ENCODE measurements around the gene SMG9.

Gene SMG9

DNA sequence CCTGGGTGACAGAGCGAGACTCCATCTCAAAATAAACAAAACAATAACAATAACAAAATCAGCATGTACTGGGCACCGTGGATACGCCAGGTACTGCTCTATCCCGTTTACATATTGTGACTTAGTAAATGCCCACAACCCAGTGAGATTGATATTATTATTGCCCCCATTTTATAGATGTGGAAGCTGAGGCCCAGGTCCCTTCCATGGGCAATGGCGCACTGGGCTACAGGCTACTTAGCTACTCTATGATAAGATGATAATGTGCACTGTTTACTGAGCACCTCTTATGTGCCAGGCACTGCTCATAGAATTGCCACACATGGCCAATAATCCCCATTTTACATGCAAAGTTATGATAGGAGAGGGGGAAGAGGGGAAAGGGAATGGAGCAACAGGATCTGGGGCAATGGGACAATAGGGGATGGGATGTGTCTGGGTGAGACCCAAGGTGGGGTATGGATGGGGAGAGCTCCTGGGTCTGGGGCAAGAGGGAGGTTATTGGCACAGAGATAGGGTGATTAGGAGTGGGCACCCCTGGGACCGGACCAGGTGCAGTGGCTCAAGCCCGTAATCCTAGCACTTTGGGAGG, 20.6 kb upstream of the SMG9 start:
- TF ChIP-seq, protein P1, sequence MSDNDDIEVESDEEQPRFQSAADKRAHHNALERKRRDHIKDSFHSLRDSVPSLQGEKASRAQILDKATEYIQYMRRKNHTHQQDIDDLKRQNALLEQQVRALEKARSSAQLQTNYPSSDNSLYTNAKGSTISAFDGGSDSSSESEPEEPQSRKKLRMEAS (IDR thresholded peaks at IDR 0.05), result no peak
- no peak for TF ChIP-seq CREB1 (IDR thresholded peaks at IDR 0.05; ENCODE audit: low read depth)
- TF ChIP-seq, protein P2, sequence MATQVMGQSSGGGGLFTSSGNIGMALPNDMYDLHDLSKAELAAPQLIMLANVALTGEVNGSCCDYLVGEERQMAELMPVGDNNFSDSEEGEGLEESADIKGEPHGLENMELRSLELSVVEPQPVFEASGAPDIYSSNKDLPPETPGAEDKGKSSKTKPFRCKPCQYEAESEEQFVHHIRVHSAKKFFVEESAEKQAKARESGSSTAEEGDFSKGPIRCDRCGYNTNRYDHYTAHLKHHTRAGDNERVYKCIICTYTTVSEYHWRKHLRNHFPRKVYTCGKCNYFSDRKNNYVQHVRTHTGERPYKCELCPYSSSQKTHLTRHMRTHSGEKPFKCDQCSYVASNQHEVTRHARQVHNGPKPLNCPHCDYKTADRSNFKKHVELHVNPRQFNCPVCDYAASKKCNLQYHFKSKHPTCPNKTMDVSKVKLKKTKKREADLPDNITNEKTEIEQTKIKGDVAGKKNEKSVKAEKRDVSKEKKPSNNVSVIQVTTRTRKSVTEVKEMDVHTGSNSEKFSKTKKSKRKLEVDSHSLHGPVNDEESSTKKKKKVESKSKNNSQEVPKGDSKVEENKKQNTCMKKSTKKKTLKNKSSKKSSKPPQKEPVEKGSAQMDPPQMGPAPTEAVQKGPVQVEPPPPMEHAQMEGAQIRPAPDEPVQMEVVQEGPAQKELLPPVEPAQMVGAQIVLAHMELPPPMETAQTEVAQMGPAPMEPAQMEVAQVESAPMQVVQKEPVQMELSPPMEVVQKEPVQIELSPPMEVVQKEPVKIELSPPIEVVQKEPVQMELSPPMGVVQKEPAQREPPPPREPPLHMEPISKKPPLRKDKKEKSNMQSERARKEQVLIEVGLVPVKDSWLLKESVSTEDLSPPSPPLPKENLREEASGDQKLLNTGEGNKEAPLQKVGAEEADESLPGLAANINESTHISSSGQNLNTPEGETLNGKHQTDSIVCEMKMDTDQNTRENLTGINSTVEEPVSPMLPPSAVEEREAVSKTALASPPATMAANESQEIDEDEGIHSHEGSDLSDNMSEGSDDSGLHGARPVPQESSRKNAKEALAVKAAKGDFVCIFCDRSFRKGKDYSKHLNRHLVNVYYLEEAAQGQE (IDR thresholded peaks at IDR 0.05; ENCODE audit: low read depth), result no peak
- TF ChIP-seq EGR1 (IDR thresholded peaks at IDR 0.05), result no peak
- TF ChIP-seq RAD21 (IDR thresholded peaks at IDR 0.05; ENCODE audit: low read depth), result no peak
- TF ChIP-seq EP300 (IDR thresholded peaks at IDR 0.05; ENCODE audit: borderline replicate concordance), result no peak
- TF ChIP-seq, protein P3, sequence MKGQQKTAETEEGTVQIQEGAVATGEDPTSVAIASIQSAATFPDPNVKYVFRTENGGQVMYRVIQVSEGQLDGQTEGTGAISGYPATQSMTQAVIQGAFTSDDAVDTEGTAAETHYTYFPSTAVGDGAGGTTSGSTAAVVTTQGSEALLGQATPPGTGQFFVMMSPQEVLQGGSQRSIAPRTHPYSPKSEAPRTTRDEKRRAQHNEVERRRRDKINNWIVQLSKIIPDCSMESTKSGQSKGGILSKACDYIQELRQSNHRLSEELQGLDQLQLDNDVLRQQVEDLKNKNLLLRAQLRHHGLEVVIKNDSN (IDR thresholded peaks at IDR 0.05), result no peak
- no peak for TF ChIP-seq TCF12 (IDR thresholded peaks at IDR 0.05; ENCODE audit: low read depth)
- no peak for TF ChIP-seq FOXM1 (IDR thresholded peaks at IDR 0.05; ENCODE audit: borderline replicate concordance, low read depth)
- TF ChIP-seq NFIC (IDR thresholded peaks at IDR 0.05), result no peak
- no peak for TF ChIP-seq ZBTB7A (IDR thresholded peaks at IDR 0.05; ENCODE audit: low read depth)
- TF ChIP-seq TEAD4 (IDR thresholded peaks at IDR 0.05), result no peak

DNA sequence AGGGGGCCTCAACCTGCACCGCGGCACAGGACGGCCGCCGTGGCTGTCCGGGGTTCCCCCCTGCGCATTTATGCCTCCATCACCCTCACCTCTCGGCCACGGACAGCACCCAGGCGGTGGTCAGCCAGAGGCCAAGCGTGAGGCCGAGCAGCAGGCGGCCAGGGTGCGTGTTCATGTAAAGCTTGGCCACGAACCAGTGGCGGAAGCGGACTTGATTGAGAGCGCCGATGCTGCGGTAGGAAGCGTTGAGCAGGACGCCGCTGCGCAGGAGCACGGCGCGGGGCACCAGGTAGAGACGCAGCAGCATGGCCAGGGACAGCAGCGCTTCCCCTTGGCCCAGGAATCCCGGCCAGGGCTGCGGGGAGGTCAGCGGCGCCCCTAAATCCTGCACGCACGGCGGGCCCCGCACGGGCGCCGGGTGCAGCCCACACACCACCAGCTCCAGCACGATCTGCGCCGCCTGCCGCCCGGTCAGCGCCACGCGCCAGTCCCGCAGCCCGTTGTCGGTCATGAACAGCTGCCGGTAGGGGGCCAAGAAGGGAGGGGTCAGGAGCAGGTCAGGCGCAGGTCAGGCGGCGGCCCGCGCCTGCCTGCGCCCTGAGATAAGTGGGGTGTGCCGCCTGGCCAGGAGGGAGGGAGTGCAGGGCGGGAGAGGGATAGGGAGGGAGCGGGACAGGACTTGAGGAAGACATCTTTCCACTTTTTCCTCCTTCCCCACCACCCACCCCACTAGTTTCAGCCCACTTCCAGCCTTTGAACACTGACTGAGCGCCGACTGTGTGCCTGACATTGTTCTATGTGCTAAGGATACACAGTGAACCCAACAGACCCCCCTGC, 19.6 kb upstream of the SMG9 start:
- TF ChIP-seq, protein P1 (IDR thresholded peaks at IDR 0.05), result no peak
- TF ChIP-seq, protein P3 (IDR thresholded peaks at IDR 0.05), result no peak
- no peak for TF ChIP-seq EP300 (IDR thresholded peaks at IDR 0.05; ENCODE audit: borderline replicate concordance)
- TF ChIP-seq TEAD4 (IDR thresholded peaks at IDR 0.05), result no peak
- TF ChIP-seq CEBPB (IDR thresholded peaks at IDR 0.05), result no peak
- no peak for TF ChIP-seq NFIC (IDR thresholded peaks at IDR 0.05)
- TF ChIP-seq TAF1 (IDR thresholded peaks at IDR 0.05; ENCODE audit: low read depth), result no peak
- no peak for TF ChIP-seq TCF12 (IDR thresholded peaks at IDR 0.05; ENCODE audit: low read depth)
- no peak for TF ChIP-seq EGR1 (IDR thresholded peaks at IDR 0.05)
- no peak for TF ChIP-seq CREB1 (IDR thresholded peaks at IDR 0.05; ENCODE audit: low read depth)
- TF ChIP-seq RAD21 (IDR thresholded peaks at IDR 0.05; ENCODE audit: low read depth), result no peak
- TF ChIP-seq, protein P2 (IDR thresholded peaks at IDR 0.05; ENCODE audit: low read depth), result no peak
- TF ChIP-seq FOXM1 (IDR thresholded peaks at IDR 0.05; ENCODE audit: borderline replicate concordance, low read depth), result no peak
- TF ChIP-seq ZBTB7A (IDR thresholded peaks at IDR 0.05; ENCODE audit: low read depth), result no peak
- no peak for TF ChIP-seq YY1 (IDR thresholded peaks at IDR 0.05; ENCODE audit: low read depth)

DNA sequence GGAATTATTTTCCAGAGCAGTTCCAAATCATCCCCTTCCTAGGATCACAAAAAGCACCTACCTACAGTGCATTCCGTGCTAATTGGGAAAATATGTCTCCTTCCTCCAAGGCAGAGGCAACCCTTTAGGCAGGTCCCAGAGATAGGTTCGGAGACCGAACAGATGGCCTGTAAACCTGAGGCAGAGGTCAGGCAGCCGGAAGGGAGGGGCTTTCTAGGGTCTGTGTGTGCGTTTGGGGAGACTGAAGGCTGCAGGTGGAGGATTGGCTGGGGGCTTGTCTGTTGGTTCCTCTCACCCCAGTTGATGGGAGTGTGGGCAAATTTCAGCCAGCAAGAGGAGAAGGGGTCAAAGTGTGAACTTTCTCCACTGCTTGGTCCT, 19.0 kb upstream of the SMG9 start:
- no peak for TF ChIP-seq TCF12 (IDR thresholded peaks at IDR 0.05; ENCODE audit: low read depth)

DNA sequence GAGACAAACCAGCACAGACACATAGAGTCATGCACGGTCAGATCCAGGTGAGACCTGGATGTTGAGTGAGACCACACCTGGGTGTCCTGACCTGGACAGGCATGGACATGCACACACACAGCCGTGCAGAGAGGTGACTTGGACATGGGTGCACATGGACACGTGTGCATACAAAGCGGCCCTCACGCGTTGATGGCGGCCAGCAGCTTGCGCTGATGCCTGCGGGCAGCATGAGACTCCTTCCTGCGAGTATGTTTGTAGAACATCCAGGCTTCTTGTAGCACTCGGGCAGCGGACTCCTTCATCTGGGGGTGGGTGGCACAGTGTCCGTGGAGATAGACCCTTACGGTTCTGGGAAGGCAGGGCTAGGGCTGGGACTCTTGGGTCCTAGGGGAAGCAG, 14.5 kb upstream of the SMG9 start:
- TF ChIP-seq, protein P3 (IDR thresholded peaks at IDR 0.05), result no peak
- TF ChIP-seq, protein P2 (IDR thresholded peaks at IDR 0.05; ENCODE audit: low read depth), result no peak
- TF ChIP-seq RAD21 (IDR thresholded peaks at IDR 0.05; ENCODE audit: low read depth) (no peak), FOXM1 (IDR thresholded peaks at IDR 0.05; ENCODE audit: borderline replicate concordance, low read depth) (no peak), ZBTB7A (IDR thresholded peaks at IDR 0.05; ENCODE audit: low read depth) (no peak), TEAD4 (IDR thresholded peaks at IDR 0.05) (no peak)
- TF ChIP-seq, protein P1 (IDR thresholded peaks at IDR 0.05), result no peak
